SK-N-SH (cell line): ENCODE results near the gene LUC7L2. TPM values are rescaled to one million over a fixed set of nuclear protein-coding genes. Genes with fewer than 3 reads are reported as not detected.

ENCODE experiments used
- CTCF ChIA-PET: fragments of 300-600, 350-600 bp; formaldehyde crosslinking; extraction: SDS; loops from one replicate; lab custom pipeline; 2021; lab: Yijun Ruan, JAX
- POLR2A ChIA-PET: fragments of 350-600 bp; sonication (Branson Sonifier 250); formaldehyde crosslinking; extraction: SDS; loops from one replicate; lab custom pipeline; 2020; ENCODE audit warnings: antibody characterized with exemption, inconsistent platforms; lab: Yijun Ruan, JAX
- DNase-seq: peaks from one replicate; pipeline ENCODE4 v3.0.0; 2012
- H2AFZ ChIP-seq: fragments of 200-600 bp; sonication (generic); 2 replicates; pipeline ENCODE4 v1.8.1; 2016; ENCODE audit warnings: antibody characterized with exemption, mild to moderate bottlenecking, low read depth
- H3F3A ChIP-seq: fragments of 200-600 bp; sonication (generic); replicated peaks from 2 replicates; pipeline ENCODE3; 2016; ENCODE audit warnings: antibody characterized with exemption, mild to moderate bottlenecking; ENCODE audit not compliant: insufficient read depth
- H3K27ac ChIP-seq, 2 experiments: fragments of 200-500 bp in 1 of 2; fragments of 200-600 bp in 1 of 2; sonication (Bioruptor generic) in 1 of 2; sonication (generic), shearing (Covaris generic) in 1 of 2; 2 replicates each; pipeline versions ENCODE4 v1.5.1 to v1.6.1; 2014 to 2016; ENCODE audit warnings: low read depth in 2 of 2, inconsistent platforms in 1 of 2, low read length in 1 of 2, mild to moderate bottlenecking in 1 of 2, mixed read lengths in 1 of 2
- H3K27me3 ChIP-seq: fragments of 200-600 bp; sonication (generic), shearing (Covaris generic); 2 replicates; pipeline ENCODE4 v1.6.1; 2016; ENCODE audit warnings: mixed run types; ENCODE audit not compliant: insufficient read depth
- H3K36me3 ChIP-seq, 2 experiments: fragments of 200-500 bp in 1 of 2; fragments of 200-600 bp in 1 of 2; sonication (Bioruptor generic) in 1 of 2; sonication (generic) in 1 of 2; replicated peaks in 1 of 2; 2 replicates each; pipeline versions ENCODE3 to v1.5.1; 2014 to 2016; ENCODE audit warnings: low read length in 1 of 2, mild to moderate bottlenecking in 1 of 2; ENCODE audit not compliant: insufficient read depth in 2 of 2, control insufficient read depth in 1 of 2
- H3K4me1 ChIP-seq, 2 experiments: fragments of 200-500 bp in 1 of 2; fragments of 200-600 bp in 1 of 2; sonication (Bioruptor generic) in 1 of 2; sonication (generic), shearing (Covaris generic) in 1 of 2; 2 replicates each; pipeline versions ENCODE4 v1.5.1 to v1.6.1; 2014 to 2016; ENCODE audit warnings: low read depth in 1 of 2, low read length in 1 of 2, mixed run types in 1 of 2; ENCODE audit not compliant: insufficient read depth in 2 of 2, control insufficient read depth in 1 of 2
- H3K4me2 ChIP-seq: fragments of 200-600 bp; sonication (generic), shearing (Covaris generic); 2 replicates; pipeline ENCODE4 v1.6.1; 2017; ENCODE audit warnings: mixed run types
- H3K4me3 ChIP-seq, 2 experiments: fragments of 200-500 bp in 1 of 2; fragments of 200-600 bp in 1 of 2; sonication (Bioruptor generic) in 1 of 2; sonication (generic), shearing (Covaris generic) in 1 of 2; 2 replicates each; pipeline versions ENCODE4 v1.5.1 to v1.8.1; 2014 to 2016; ENCODE audit warnings: low read depth in 2 of 2, inconsistent platforms in 1 of 2, low read length in 1 of 2, mild to moderate bottlenecking in 1 of 2, mixed read lengths in 1 of 2, moderate library complexity in 1 of 2
- H3K79me2 ChIP-seq: fragments of 200-600 bp; sonication (generic); 2 replicates; pipeline ENCODE4 v1.8.1; 2017; ENCODE audit warnings: mild to moderate bottlenecking; ENCODE audit not compliant: insufficient read depth
- H3K9ac ChIP-seq: fragments of 200-600 bp; sonication (generic); 2 replicates; pipeline ENCODE4 v1.6.1; 2017; ENCODE audit warnings: mixed run types
- H3K9me2 ChIP-seq: fragments of 200-600 bp; sonication (generic); 2 replicates; pipeline ENCODE4 v1.6.1; 2017; ENCODE audit warnings: mixed run types
- H3K9me3 ChIP-seq: fragments of 200-600 bp; sonication (generic); 2 replicates; pipeline ENCODE4 v1.6.1; 2017; ENCODE audit warnings: mixed run types, mild to moderate bottlenecking, moderate library complexity
- H4K20me1 ChIP-seq: fragments of 200-600 bp; sonication (generic); 2 replicates; pipeline ENCODE4 v1.6.1; 2017; ENCODE audit warnings: mild to moderate bottlenecking, mixed run types; ENCODE audit not compliant: insufficient read depth
- CTCF ChIP-seq: fragments of 200-600 bp; sonication (generic); IDR thresholded peaks from 2 replicates; pipeline ENCODE4 v1.6.1; 2017; ENCODE audit warnings: antibody characterized with exemption, mild to moderate bottlenecking, moderate library complexity
- ELF1 ChIP-seq: IDR thresholded peaks from 2 replicates; pipeline ENCODE4 v1.4.0; 2012
- EP300 ChIP-seq, 2 experiments: IDR thresholded peaks; 2 replicates each; pipeline versions ENCODE4 v1.4.0 to v1.6.1; 2012; ENCODE audit warnings: borderline replicate concordance in 1 of 2, low read depth in 1 of 2, low read length in 1 of 2
- GABPA ChIP-seq: IDR thresholded peaks from 2 replicates; pipeline ENCODE4 v1.4.0; 2012; ENCODE audit warnings: low read depth, mild to moderate bottlenecking
- GATA2 ChIP-seq: sonication (generic); formaldehyde crosslinking; IDR thresholded peaks from 2 replicates; pipeline ENCODE4 v1.5.0; 2020; ENCODE audit warnings: mild to moderate bottlenecking, missing genetic modification reagents
- IRF3 ChIP-seq: fragments of 150-350 bp; IDR thresholded peaks from 2 replicates; pipeline ENCODE4 v1.6.1; 2016; ENCODE audit warnings: mild to moderate bottlenecking, low read depth, low read length
- JUND ChIP-seq: IDR thresholded peaks from 2 replicates; pipeline ENCODE4 v1.4.0; 2012
- MAX ChIP-seq: IDR thresholded peaks from 2 replicates; pipeline ENCODE4 v1.4.0; 2012; ENCODE audit warnings: low read depth
- NFIC ChIP-seq: IDR thresholded peaks from 2 replicates; pipeline ENCODE4 v1.4.0; 2012; ENCODE audit warnings: borderline replicate concordance
- NRF1 ChIP-seq: IDR thresholded peaks from 2 replicates; pipeline ENCODE4 v1.6.1; 2012; ENCODE audit warnings: low read depth, mild to moderate bottlenecking, low read length
- POLR2AphosphoS5 ChIP-seq: IDR thresholded peaks from 2 replicates; pipeline ENCODE4 v1.6.1; 2012; ENCODE audit warnings: low read depth, low read length
- RAD21 ChIP-seq: IDR thresholded peaks from 2 replicates; pipeline ENCODE4 v1.6.1; 2012; ENCODE audit warnings: mild to moderate bottlenecking, low read length
- RFX5 ChIP-seq: IDR thresholded peaks from 2 replicates; pipeline ENCODE4 v1.6.1; 2012; ENCODE audit warnings: mild to moderate bottlenecking, improper control_type of control experiment, low read length
- RXRA ChIP-seq: IDR thresholded peaks from 2 replicates; pipeline ENCODE4 v1.4.0; 2012; ENCODE audit warnings: low read depth, mild to moderate bottlenecking, borderline replicate concordance
- TAF1 ChIP-seq: IDR thresholded peaks from 2 replicates; pipeline ENCODE4 v1.6.1; 2012; ENCODE audit warnings: low read depth, mild to moderate bottlenecking, low read length, moderate library complexity, borderline replicate concordance
- USF1 ChIP-seq: IDR thresholded peaks from 2 replicates; pipeline ENCODE4 v1.4.0; 2012; ENCODE audit warnings: low read depth, borderline replicate concordance
- USF2 ChIP-seq: fragments of 150-350 bp; IDR thresholded peaks from 2 replicates; pipeline ENCODE4 v1.6.1; 2017; ENCODE audit warnings: antibody characterized with exemption, low read length, low read depth, borderline replicate concordance
- YY1 ChIP-seq: IDR thresholded peaks from 2 replicates; pipeline ENCODE4 v1.4.0; 2012; ENCODE audit warnings: low read depth, mild to moderate bottlenecking
- ZBTB33 ChIP-seq: IDR thresholded peaks from 2 replicates; pipeline ENCODE4 v1.4.0; 2012; ENCODE audit warnings: low read depth, borderline replicate concordance
- WGBS: methylation state at CpG from one replicate; pipeline ENCODE4 v1.1.6; 2017; ENCODE audit warnings: low lambda C conversion rate; 5-methylcytosine and 5-hydroxymethylcytosine counted together
- polyA plus RNA-seq, 3 experiments: library from polyadenylated mRNA; depleted of rRNA; stranded (reverse); fragments of >200 nt; gene quantifications; 2 replicates each; pipeline ENCODE4 v1.2.3, GENCODE V29; 2012

LUC7L2 gene
- polyA plus RNA-seq, 1 of the 3 experiments (the other 2 are of a cell fraction): 45.7 TPM

- Histone ChIP-seq H3K79me2 (peaks cover 38% of the 10 kb centered on the region), H2AFZ (peak overlapping the region; percentile 85), H3K9ac (peak overlapping the region; percentile 96), H3K4me1 (peaks cover 0 to 6% of the 10 kb centered on the region in 2 experiments; a peak in 2 of 4 replicates), H4K20me1 (no peaks in the 10 kb centered on the region), H3K4me2 (peak overlapping the region; percentile 92), H3K4me3 (peak overlapping the region; percentile 81 to 89), H3K27ac (peak overlapping the region; percentile 98 to 99), H3K36me3 (peaks cover 8 to 12% of the 10 kb centered on the region in 2 experiments), H3K9me3 (no peaks in the 10 kb centered on the region), H3K9me2 (no peaks in the 10 kb centered on the region), H3K27me3 (no peaks in the 10 kb centered on the region), H3F3A (peaks cover 21% of the 10 kb centered on the region)
- POLR2A ChIA-PET: interaction anchor here (0.6 to 1.5 kb wide), 5 partner anchors 15 to 899 kb away, joined by 3 to 23 read pairs (median 5); partner anchors contain the start of genes LUC7L2 and UBN2
- no peak for TF ChIP-seq IRF3
- no peak; a peak in 1 of 4 replicates for TF ChIP-seq EP300 (IDR thresholded peaks at IDR 0.05; ENCODE audit: borderline replicate concordance in 1 of 2, low read depth in 1 of 2, low read length in 1 of 2)
- no peak for TF ChIP-seq TAF1
- TF ChIP-seq ZBTB33: no peak
- 0 out of 2 replicates have a peak, but pooled peaks have one; percentile 5 for TF ChIP-seq RXRA
- TF ChIP-seq POLR2AphosphoS5: no peak
- CTCF ChIA-PET: interaction anchor here (0.7 to 3.7 kb wide), 12 partner anchors 11 to 360 kb away, joined by 3 to 11 read pairs (median 4); no protein-coding TSS in a partner anchor
- DNase-seq: no peak
- under 1% methylated on average over 9 of the region's 9 CpGs for WGBS
Measured at GRCh38 chr7:139340808-139341057, 19.0 kb upstream of the LUC7L2 start.

- no peaks in the 10 kb centered on the region for H3K9me2 ChIP-seq
- H3K27me3 ChIP-seq: no peaks in the 10 kb centered on the region
- H3F3A ChIP-seq: peaks cover 21% of the 10 kb centered on the region
- H4K20me1 ChIP-seq: no peaks in the 10 kb centered on the region
- peak within 1 kb of the TSS; percentile 85 for H2AFZ ChIP-seq
- H3K4me3 ChIP-seq: peak within 1 kb of the TSS; percentile 81 to 89
- peak within 1 kb of the TSS; percentile 92 for H3K4me2 ChIP-seq
- peak within 1 kb of the TSS; percentile 96 for H3K9ac ChIP-seq
- H3K4me1 ChIP-seq: peaks cover 0 to 6% of the 10 kb centered on the region in 2 experiments; a peak in 2 of 4 replicates
- ChIA-PET CTCF (interaction anchor here (1.0 to 1.9 kb wide), 3 partner anchors 11 to 98 kb away, joined by 3 to 5 read pairs (median 3); no protein-coding TSS in a partner anchor), POLR2A (interaction anchor here (0.6 to 1.5 kb wide), 2 partner anchors 14 to 899 kb away, joined by 3 to 5 read pairs; no protein-coding TSS in a partner anchor)
- peak within 1 kb of the TSS; percentile 98 to 99 for H3K27ac ChIP-seq
- H3K36me3 ChIP-seq: peaks cover 9 to 17% of the 10 kb centered on the region in 2 experiments
- H3K79me2 ChIP-seq: peaks cover 38% of the 10 kb centered on the region
- 2% methylated on average over 45 of the region's 54 CpGs for WGBS
- DNase-seq: peak; percentile 90
- H3K9me3 ChIP-seq: no peaks in the 10 kb centered on the region
- TF ChIP-seq RXRA (no peak), RAD21 (peak; percentile 49), GABPA (no peak), NRF1 (no peak), RFX5 (no peak), USF1 (no peak), USF2 (no peak), NFIC (no peak; the same call in 1 of the 2 replicates), POLR2AphosphoS5 (peak; percentile 85), YY1 (peak; percentile 86), GATA2 (no peak), JUND (peak; percentile 36; the same call in 1 of the 2 replicates), MAX (peak; percentile 8), ELF1 (no peak), CTCF (peak; percentile 51), TAF1 (peak; percentile 87)
Measured at GRCh38 chr7:139341058-139341775, 18.5 kb upstream of the LUC7L2 start, which contains the start of gene FMC1. Gene FMC1, plus strand, starts transcription at chr7:139341337. Its CDS starts 48 bp downstream, at chr7:139341385.
